ENCODE data around the gene HNF1A.

The HNF1A gene

GRCh38 chr12:121022713-121023112, 44.4 kb downstream of the HNF1A start:
- Histone ChIP-seq H3K9me3 (ENCODE audit: control insufficient read depth in 2 of 2, low read length in 2 of 2) (no peaks in the 10 kb centered on the region), H3K27ac (ENCODE audit: low read depth in 2 of 2, low read length in 2 of 2) (no peak overlapping the region), H3K9ac (ENCODE audit: low read depth in 1 of 2, low read length in 2 of 2) (no peak overlapping the region), H3K4me3 (ENCODE audit: low read length in 2 of 2) (no peak overlapping the region), H3K36me3 (ENCODE audit: control insufficient read depth in 2 of 2, insufficient read depth in 2 of 2, low read length in 2 of 2) (peaks cover 0 to 5% of the 10 kb centered on the region in 2 donors), H3K27me3 (ENCODE audit: control insufficient read depth in 2 of 2, insufficient read depth in 2 of 2, low read length in 2 of 2) (no peaks in the 10 kb centered on the region), H3K4me1 (ENCODE audit: control insufficient read depth in 2 of 2, insufficient read depth in 2 of 2, low read length in 2 of 2) (peaks cover 7 to 15% of the 10 kb centered on the region in 2 donors)

GRCh38 chr12:121023799-121024198, 45.5 kb downstream of the HNF1A start:
- H3K27ac ChIP-seq (ENCODE audit: low read depth in 2 of 2, low read length in 2 of 2), result no peak overlapping the region
- no peaks in the 10 kb centered on the region for H3K9me3 ChIP-seq (ENCODE audit: control insufficient read depth in 2 of 2, low read length in 2 of 2)
- H3K4me1 ChIP-seq (ENCODE audit: control insufficient read depth in 2 of 2, insufficient read depth in 2 of 2, low read length in 2 of 2), result peaks cover 7 to 15% of the 10 kb centered on the region in 2 donors
- H3K36me3 ChIP-seq (ENCODE audit: control insufficient read depth in 2 of 2, insufficient read depth in 2 of 2, low read length in 2 of 2), result peaks cover 0 to 10% of the 10 kb centered on the region in 2 donors
- no peak overlapping the region for H3K4me3 ChIP-seq (ENCODE audit: low read length in 2 of 2)
- no peak overlapping the region for H3K9ac ChIP-seq (ENCODE audit: low read depth in 1 of 2, low read length in 2 of 2)
- no peaks in the 10 kb centered on the region for H3K27me3 ChIP-seq (ENCODE audit: control insufficient read depth in 2 of 2, insufficient read depth in 2 of 2, low read length in 2 of 2)

- H3K36me3 ChIP-seq (ENCODE audit: control insufficient read depth in 2 of 2, insufficient read depth in 2 of 2, low read length in 2 of 2), result peaks cover 0 to 8% of the 10 kb centered on the region in 2 donors
- H3K9ac ChIP-seq (ENCODE audit: low read depth in 1 of 2, low read length in 2 of 2), result peak overlapping the region; percentile 34 to 47
- no peaks in the 10 kb centered on the region for H3K9me3 ChIP-seq (ENCODE audit: control insufficient read depth in 2 of 2, low read length in 2 of 2)
- peaks cover 7 to 15% of the 10 kb centered on the region in 2 donors for H3K4me1 ChIP-seq (ENCODE audit: control insufficient read depth in 2 of 2, insufficient read depth in 2 of 2, low read length in 2 of 2)
- H3K4me3 ChIP-seq (ENCODE audit: low read length in 2 of 2), result peak overlapping the region in 1 of 2 donors; percentile 37
- H3K27ac ChIP-seq (ENCODE audit: low read depth in 2 of 2, low read length in 2 of 2), result peak overlapping the region; percentile 84 to 94
- no peaks in the 10 kb centered on the region for H3K27me3 ChIP-seq (ENCODE audit: control insufficient read depth in 2 of 2, insufficient read depth in 2 of 2, low read length in 2 of 2)
Measured at GRCh38 chr12:121025442-121026226, 47.3 kb downstream of the HNF1A start.

- H3K27me3 ChIP-seq (ENCODE audit: control insufficient read depth in 2 of 2, insufficient read depth in 2 of 2, low read length in 2 of 2), result no peaks in the 10 kb centered on the region
- peaks cover 7 to 15% of the 10 kb centered on the region in 2 donors for H3K4me1 ChIP-seq (ENCODE audit: control insufficient read depth in 2 of 2, insufficient read depth in 2 of 2, low read length in 2 of 2)
- no peaks in the 10 kb centered on the region for H3K9me3 ChIP-seq (ENCODE audit: control insufficient read depth in 2 of 2, low read length in 2 of 2)
- H3K9ac ChIP-seq (ENCODE audit: low read depth in 1 of 2, low read length in 2 of 2), result peak overlapping the region in 1 of 2 donors; percentile 34
- H3K4me3 ChIP-seq (ENCODE audit: low read length in 2 of 2), result peak overlapping the region in 1 of 2 donors; percentile 37
- peaks cover 0 to 8% of the 10 kb centered on the region in 2 donors for H3K36me3 ChIP-seq (ENCODE audit: control insufficient read depth in 2 of 2, insufficient read depth in 2 of 2, low read length in 2 of 2)
- peak overlapping the region; percentile 84 to 94 for H3K27ac ChIP-seq (ENCODE audit: low read depth in 2 of 2, low read length in 2 of 2)
Measured at GRCh38 chr12:121026274-121027045, 48.1 kb downstream of the HNF1A start.

- H3K27ac ChIP-seq (ENCODE audit: low read depth in 2 of 2, low read length in 2 of 2), result no peak overlapping the region
- H3K4me1 ChIP-seq (ENCODE audit: control insufficient read depth in 2 of 2, insufficient read depth in 2 of 2, low read length in 2 of 2), result peaks cover 8 to 13% of the 10 kb centered on the region in 2 donors
- H3K9ac ChIP-seq (ENCODE audit: low read depth in 1 of 2, low read length in 2 of 2), result no peak overlapping the region
- H3K9me3 ChIP-seq (ENCODE audit: control insufficient read depth in 2 of 2, low read length in 2 of 2), result no peaks in the 10 kb centered on the region
- H3K4me3 ChIP-seq (ENCODE audit: low read length in 2 of 2), result no peak overlapping the region
- H3K36me3 ChIP-seq (ENCODE audit: control insufficient read depth in 2 of 2, insufficient read depth in 2 of 2, low read length in 2 of 2), result peaks cover 0 to 12% of the 10 kb centered on the region in 2 donors
- no peaks in the 10 kb centered on the region for H3K27me3 ChIP-seq (ENCODE audit: control insufficient read depth in 2 of 2, insufficient read depth in 2 of 2, low read length in 2 of 2)
Measured at GRCh38 chr12:121030576-121031212, 52.4 kb downstream of the HNF1A start.

- H3K27ac ChIP-seq (ENCODE audit: low read depth in 2 of 2, low read length in 2 of 2), result peak overlapping the region; percentile 49 to 60
Measured at GRCh38 chr12:121033625-121034349, 55.4 kb downstream of the HNF1A start.

GRCh38 chr12:121034616-121035305, 56.4 kb downstream of the HNF1A start:
- Histone ChIP-seq H3K27me3 (ENCODE audit: control insufficient read depth in 2 of 2, insufficient read depth in 2 of 2, low read length in 2 of 2) (no peaks in the 10 kb centered on the region), H3K4me3 (ENCODE audit: low read length in 2 of 2) (no peak overlapping the region), H3K4me1 (ENCODE audit: control insufficient read depth in 2 of 2, insufficient read depth in 2 of 2, low read length in 2 of 2) (peaks cover 13 to 14% of the 10 kb centered on the region in 2 donors), H3K27ac (ENCODE audit: low read depth in 2 of 2, low read length in 2 of 2) (peak overlapping the region; percentile 6 to 60), H3K9ac (ENCODE audit: low read depth in 1 of 2, low read length in 2 of 2) (no peak overlapping the region), H3K9me3 (ENCODE audit: control insufficient read depth in 2 of 2, low read length in 2 of 2) (no peaks in the 10 kb centered on the region), H3K36me3 (ENCODE audit: control insufficient read depth in 2 of 2, insufficient read depth in 2 of 2, low read length in 2 of 2) (peaks cover 0 to 4% of the 10 kb centered on the region in 2 donors)

More at GRCh38 chr12:121033625-121034349, 55.4 kb downstream of the HNF1A start:
- peaks cover 0 to 4% of the 10 kb centered on the region in 2 donors for H3K36me3 ChIP-seq (ENCODE audit: control insufficient read depth in 2 of 2, insufficient read depth in 2 of 2, low read length in 2 of 2)
- peaks cover 11 to 13% of the 10 kb centered on the region in 2 donors for H3K4me1 ChIP-seq (ENCODE audit: control insufficient read depth in 2 of 2, insufficient read depth in 2 of 2, low read length in 2 of 2)
- no peaks in the 10 kb centered on the region for H3K9me3 ChIP-seq (ENCODE audit: control insufficient read depth in 2 of 2, low read length in 2 of 2)
- H3K9ac ChIP-seq (ENCODE audit: low read depth in 1 of 2, low read length in 2 of 2), result no peak overlapping the region
- H3K4me3 ChIP-seq (ENCODE audit: low read length in 2 of 2), result no peak overlapping the region
- no peaks in the 10 kb centered on the region for H3K27me3 ChIP-seq (ENCODE audit: control insufficient read depth in 2 of 2, insufficient read depth in 2 of 2, low read length in 2 of 2)

- no peak overlapping the region for H3K9ac ChIP-seq (ENCODE audit: low read depth in 1 of 2, low read length in 2 of 2)
- H3K27ac ChIP-seq (ENCODE audit: low read depth in 2 of 2, low read length in 2 of 2), result no peak overlapping the region
- no peaks in the 10 kb centered on the region for H3K27me3 ChIP-seq (ENCODE audit: control insufficient read depth in 2 of 2, insufficient read depth in 2 of 2, low read length in 2 of 2)
- no peaks in the 10 kb centered on the region for H3K9me3 ChIP-seq (ENCODE audit: control insufficient read depth in 2 of 2, low read length in 2 of 2)
- peaks cover 13 to 14% of the 10 kb centered on the region in 2 donors for H3K4me1 ChIP-seq (ENCODE audit: control insufficient read depth in 2 of 2, insufficient read depth in 2 of 2, low read length in 2 of 2)
- H3K36me3 ChIP-seq (ENCODE audit: control insufficient read depth in 2 of 2, insufficient read depth in 2 of 2, low read length in 2 of 2), result peaks cover 0 to 4% of the 10 kb centered on the region in 2 donors
- no peak overlapping the region for H3K4me3 ChIP-seq (ENCODE audit: low read length in 2 of 2)
Measured at GRCh38 chr12:121036810-121037326, 58.5 kb downstream of the HNF1A start.
